HCT116 (cell line): Measurements from ENCODE around the gene NSRP1. TPM values are rescaled to one million over a fixed set of nuclear protein-coding genes. Genes with fewer than 3 reads are reported as not detected.

Experiments
- ATAC-seq: fragments of 200-7000 bp; cut with Tn5 transposase; 2 replicates; pipeline ENCODE4 v1.9.1; 2020; ENCODE audit warnings: mild to moderate bottlenecking, moderate library complexity
- BruUV-seq: library from RNA; stranded (reverse); fragments of 400-500 nt; replicated peaks from 2 replicates; lab custom pipeline; 2021; lab: Mats Ljungman, UMichigan
- CTCF ChIA-PET: fragments of 300-600 bp; sonication (Branson Sonifier 250); formaldehyde crosslinking; loops from one replicate; lab custom pipeline; 2021; ENCODE audit warnings: antibody characterized with exemption; lab: Charles Lee
- POLR2A ChIA-PET: fragments of 300-600, 350-600 bp; sonication (Branson Sonifier 250); formaldehyde crosslinking; loops from one replicate; lab custom pipeline; 2021; ENCODE audit warnings: antibody characterized with exemption; lab: Charles Lee
- RAD21 ChIA-PET, 2 experiments: fragments of 300-600 bp; sonication (Branson Sonifier 250); formaldehyde crosslinking; loops; one replicate each; lab custom pipeline; 2023; ENCODE audit warnings: low total read pairs in 2 of 2; ENCODE audit not compliant: uncharacterized antibody in 2 of 2, unreplicated experiment in 2 of 2, low non-redundant PET in 1 of 2; lab: Charles Lee
- DNase-seq: peaks from one replicate; pipeline ENCODE4 v3.0.0-alpha.2; 2010; ENCODE audit warnings: low read depth, low spot score
- H2AFZ ChIP-seq: fragments of 200-600 bp; shearing (Covaris generic), sonication (generic); 2 replicates; pipeline ENCODE4 v1.6.1; 2017; ENCODE audit warnings: low read depth, mixed run types, mixed read lengths, antibody characterized with exemption, low read length; ENCODE audit not compliant: poor library complexity, severe bottlenecking
- H3K27ac ChIP-seq: 2 replicates; pipeline ENCODE4 v1.5.1; 2012; ENCODE audit warnings: low read depth, low read length
- H3K27me3 ChIP-seq: fragments of 200-600 bp; sonication (generic); 2 replicates; pipeline ENCODE4 v1.6.1; 2016; ENCODE audit warnings: mixed run types, low read length, mixed read lengths; ENCODE audit not compliant: insufficient read depth
- H3K36me3 ChIP-seq, 2 experiments: fragments of 200-500 bp in 1 of 2; fragments of 200-600 bp in 1 of 2; sonication (Bioruptor generic) in 1 of 2; sonication (generic) in 1 of 2; 2 replicates each; pipeline versions ENCODE4 v1.5.1 to v1.6.1; 2014 to 2016; ENCODE audit warnings: low read length in 2 of 2, inconsistent platforms in 1 of 2, mixed read lengths in 1 of 2, mixed run types in 1 of 2; ENCODE audit not compliant: insufficient read depth in 2 of 2, control insufficient read depth in 1 of 2
- H3K4me1 ChIP-seq, 2 experiments: fragments of 200-600 bp in 1 of 2; sonication (generic) in 1 of 2; 2 replicates each; pipeline versions ENCODE4 v1.5.1 to v1.6.1; 2012 to 2017; ENCODE audit warnings: low read length in 2 of 2, inconsistent platforms in 1 of 2, mild to moderate bottlenecking in 1 of 2, mixed read lengths in 1 of 2, mixed run types in 1 of 2, moderate library complexity in 1 of 2; ENCODE audit not compliant: insufficient read depth in 2 of 2, control insufficient read depth in 1 of 2
- H3K4me2 ChIP-seq: fragments of 200-600 bp; sonication (generic); 2 replicates; pipeline ENCODE4 v1.6.1; 2017; ENCODE audit warnings: mixed run types, low read length, mixed read lengths
- H3K4me3 ChIP-seq, 2 experiments: fragments of 200-600 bp in 1 of 2; sonication (generic) in 1 of 2; replicated peaks in 1 of 2; 2 replicates each; pipeline ENCODE4 v1.5.1; 2011 to 2016; ENCODE audit warnings: low read length in 2 of 2, control low read depth in 1 of 2, low read depth in 1 of 2, mild to moderate bottlenecking in 1 of 2, mixed read lengths in 1 of 2, mixed run types in 1 of 2
- H3K79me2 ChIP-seq: fragments of 200-600 bp; sonication (generic); 2 replicates; pipeline ENCODE4 v1.6.1; 2017; ENCODE audit warnings: mild to moderate bottlenecking, mixed run types, low read length, moderate library complexity, mixed read lengths; ENCODE audit not compliant: insufficient read depth
- H3K9ac ChIP-seq: fragments of 200-600 bp; sonication (generic); 2 replicates; pipeline ENCODE4 v1.6.1; 2016; ENCODE audit warnings: low read length, mixed read lengths
- H3K9me2 ChIP-seq: fragments of 200-600 bp; sonication (generic), shearing (Covaris generic); 2 replicates; pipeline ENCODE4 v1.6.1; 2017; ENCODE audit warnings: mixed run types, mild to moderate bottlenecking, moderate library complexity; ENCODE audit not compliant: insufficient read depth
- H3K9me3 ChIP-seq, 2 experiments: fragments of 200-500 bp in 1 of 2; fragments of 200-600 bp in 1 of 2; sonication (Bioruptor generic) in 1 of 2; sonication (generic) in 1 of 2; 2 replicates each; pipeline ENCODE4 v1.6.1; 2014 to 2017; ENCODE audit warnings: low read length in 2 of 2, mixed read lengths in 2 of 2, inconsistent platforms in 1 of 2, low read depth in 1 of 2, mild to moderate bottlenecking in 1 of 2, mixed run types in 1 of 2, moderate library complexity in 1 of 2; ENCODE audit not compliant: control insufficient read depth in 1 of 2, insufficient read depth in 1 of 2
- H4K20me1 ChIP-seq: fragments of 200-600 bp; sonication (generic), shearing (Covaris generic); 2 replicates; pipeline ENCODE4 v1.6.1; 2017; ENCODE audit warnings: mixed run types, mild to moderate bottlenecking, moderate library complexity; ENCODE audit not compliant: insufficient read depth
- CBX3 ChIP-seq: IDR thresholded peaks from 2 replicates; pipeline ENCODE4 v1.6.1; 2012; ENCODE audit warnings: low read depth
- CEBPB ChIP-seq: IDR thresholded peaks from 2 replicates; pipeline ENCODE4 v1.6.1; 2012; ENCODE audit warnings: low read depth
- CTCF ChIP-seq, 3 experiments: fragments of 200-600 bp in 1 of 3; sonication (generic) in 1 of 3; IDR thresholded peaks in 2 of 3; conservative IDR thresholded peaks in 1 of 3; 2 replicates each; pipeline ENCODE4 v1.5.1; 2012 to 2017; ENCODE audit warnings: low read depth in 2 of 3, low read length in 2 of 3, antibody characterized with exemption in 1 of 3, borderline replicate concordance in 1 of 3, control low read depth in 1 of 3, mild to moderate bottlenecking in 1 of 3, mixed read lengths in 1 of 3, mixed run types in 1 of 3, moderate library complexity in 1 of 3; ENCODE audit not compliant: insufficient read depth in 1 of 3
- EZH2 ChIP-seq: fragments of 200-600 bp; sonication (generic); IDR thresholded peaks from 2 replicates; pipeline ENCODE4 v1.6.1; 2017; ENCODE audit warnings: antibody characterized with exemption, mixed run types
- FOSL1 ChIP-seq: IDR thresholded peaks from 2 replicates; pipeline ENCODE4 v1.6.1; 2012; ENCODE audit warnings: low read depth
- JUND ChIP-seq: IDR thresholded peaks from 2 replicates; pipeline ENCODE4 v1.6.1; 2012
- SP1 ChIP-seq: IDR thresholded peaks from 2 replicates; pipeline ENCODE4 v1.6.1; 2012; ENCODE audit warnings: low read depth
- SRF ChIP-seq: IDR thresholded peaks from 2 replicates; pipeline ENCODE4 v1.6.1; 2012; ENCODE audit warnings: low read depth
- TCF7L2 ChIP-seq: IDR thresholded peaks from 2 replicates; pipeline ENCODE4 v1.7.0; 2011; ENCODE audit warnings: borderline replicate concordance, inconsistent platforms; ENCODE audit not compliant: insufficient read depth, insufficient read length; ENCODE audit errors: extremely low read depth
- YY1 ChIP-seq: IDR thresholded peaks from 2 replicates; pipeline ENCODE4 v1.6.1; 2011; ENCODE audit warnings: low read length, low read depth, moderate library complexity, mild to moderate bottlenecking; ENCODE audit not compliant: insufficient replicate concordance; ENCODE audit errors: extremely low read depth
- ZBTB33 ChIP-seq: IDR thresholded peaks from 2 replicates; pipeline ENCODE4 v1.6.1; 2011; ENCODE audit warnings: mild to moderate bottlenecking, low read length, moderate library complexity; ENCODE audit not compliant: insufficient replicate concordance; ENCODE audit errors: extremely low read depth
- ZFX ChIP-seq: fragments of 450-650 bp; IDR thresholded peaks from 2 replicates; pipeline ENCODE4 v1.6.1; 2017
- ZNF274 ChIP-seq: fragments of 200-500 bp; sonication (Bioruptor generic); IDR thresholded peaks from 2 replicates; pipeline ENCODE4 v1.6.1; 2014; ENCODE audit warnings: mild to moderate bottlenecking, low read depth, low read length, inconsistent platforms
- intact Hi-C: fragments of 100-400 bp; cut with micrococcal nuclease; formaldehyde crosslinking; loops from 2 replicates; pipeline ENCODE4 v1.10.0; 2022
- total RNA-seq: library from RNA; stranded (reverse); gene quantifications from one replicate; pipeline ENCODE4 v1.2.1, GENCODE V29; 2021; ENCODE audit not compliant: unreplicated experiment
- TF ChIP-seq, protein P1 (sequence below): IDR thresholded peaks from 2 replicates; pipeline ENCODE4 v1.6.1; 2012
- TF ChIP-seq, protein P2 (sequence below): IDR thresholded peaks from 2 replicates; pipeline ENCODE4 v1.6.1; 2012; ENCODE audit warnings: low read depth

NSRP1 gene
- total RNA-seq, 1 experiment from 2014 or later, result 24.9 TPM

- Histone ChIP-seq H3K36me3 (no peaks in the 10 kb centered on the region), H2AFZ (no peak overlapping the region), H3K4me3 (no peak overlapping the region), H3K27me3 (peaks cover 33% of the 10 kb centered on the region; the same call in 1 of the 2 replicates), H4K20me1 (no peaks in the 10 kb centered on the region), H3K9me2 (no peaks in the 10 kb centered on the region), H3K9me3 (no peaks in the 10 kb centered on the region), H3K4me1 (peaks cover 0 to 3% of the 10 kb centered on the region in 2 experiments; a peak in 1 of 4 replicates), H3K27ac (no peak overlapping the region), H3K79me2 (no peaks in the 10 kb centered on the region), H3K9ac (no peak overlapping the region), H3K4me2 (no peak overlapping the region)
- ATAC-seq (no peak), DNase-seq (no peak)
- TF ChIP-seq, protein P1, sequence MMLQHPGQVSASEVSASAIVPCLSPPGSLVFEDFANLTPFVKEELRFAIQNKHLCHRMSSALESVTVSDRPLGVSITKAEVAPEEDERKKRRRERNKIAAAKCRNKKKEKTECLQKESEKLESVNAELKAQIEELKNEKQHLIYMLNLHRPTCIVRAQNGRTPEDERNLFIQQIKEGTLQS, result no peak
- TF ChIP-seq FOSL1, result no peak
- no peak for TF ChIP-seq CEBPB
- TF ChIP-seq CBX3, result no peak
- no peak for TF ChIP-seq ZBTB33
- no peak for TF ChIP-seq SP1
- TF ChIP-seq EZH2, result no peak
- no peak for TF ChIP-seq TCF7L2
- TF ChIP-seq SRF, result no peak
- TF ChIP-seq CTCF (IDR thresholded peaks at IDR 0.05 in 2 of 3, conservative IDR thresholded peaks at IDR 0.05 in 1 of 3; ENCODE audit: borderline replicate concordance in 1 of 3, insufficient read depth in 1 of 3, low read depth in 2 of 3, low read length in 2 of 3), result no peak
- no peak for TF ChIP-seq ZFX
- no peak for TF ChIP-seq ZNF274
- TF ChIP-seq, protein P2, sequence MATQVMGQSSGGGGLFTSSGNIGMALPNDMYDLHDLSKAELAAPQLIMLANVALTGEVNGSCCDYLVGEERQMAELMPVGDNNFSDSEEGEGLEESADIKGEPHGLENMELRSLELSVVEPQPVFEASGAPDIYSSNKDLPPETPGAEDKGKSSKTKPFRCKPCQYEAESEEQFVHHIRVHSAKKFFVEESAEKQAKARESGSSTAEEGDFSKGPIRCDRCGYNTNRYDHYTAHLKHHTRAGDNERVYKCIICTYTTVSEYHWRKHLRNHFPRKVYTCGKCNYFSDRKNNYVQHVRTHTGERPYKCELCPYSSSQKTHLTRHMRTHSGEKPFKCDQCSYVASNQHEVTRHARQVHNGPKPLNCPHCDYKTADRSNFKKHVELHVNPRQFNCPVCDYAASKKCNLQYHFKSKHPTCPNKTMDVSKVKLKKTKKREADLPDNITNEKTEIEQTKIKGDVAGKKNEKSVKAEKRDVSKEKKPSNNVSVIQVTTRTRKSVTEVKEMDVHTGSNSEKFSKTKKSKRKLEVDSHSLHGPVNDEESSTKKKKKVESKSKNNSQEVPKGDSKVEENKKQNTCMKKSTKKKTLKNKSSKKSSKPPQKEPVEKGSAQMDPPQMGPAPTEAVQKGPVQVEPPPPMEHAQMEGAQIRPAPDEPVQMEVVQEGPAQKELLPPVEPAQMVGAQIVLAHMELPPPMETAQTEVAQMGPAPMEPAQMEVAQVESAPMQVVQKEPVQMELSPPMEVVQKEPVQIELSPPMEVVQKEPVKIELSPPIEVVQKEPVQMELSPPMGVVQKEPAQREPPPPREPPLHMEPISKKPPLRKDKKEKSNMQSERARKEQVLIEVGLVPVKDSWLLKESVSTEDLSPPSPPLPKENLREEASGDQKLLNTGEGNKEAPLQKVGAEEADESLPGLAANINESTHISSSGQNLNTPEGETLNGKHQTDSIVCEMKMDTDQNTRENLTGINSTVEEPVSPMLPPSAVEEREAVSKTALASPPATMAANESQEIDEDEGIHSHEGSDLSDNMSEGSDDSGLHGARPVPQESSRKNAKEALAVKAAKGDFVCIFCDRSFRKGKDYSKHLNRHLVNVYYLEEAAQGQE, result no peak
- TF ChIP-seq JUND, result no peak
- no peak for TF ChIP-seq YY1
- CTCF ChIA-PET, result no interaction called here
- intact Hi-C loops, result no loop called here
- RAD21 ChIA-PET, result no interaction called here
- POLR2A ChIA-PET, result no interaction called here
- no TSS peak for BruUV-seq
Observed at GRCh38 chr17:30232015-30232823, 115.6 kb downstream of the NSRP1 start.
